H54 (cell line): ENCODE data around the gene RNU5D-1.

Experiments used
- DNase-seq: peaks from one replicate; pipeline ENCODE4 v3.0.0; 2011; ENCODE audit warnings: low spot score, mixed read lengths; ENCODE audit not compliant: insufficient read length
- FAIRE-seq: peaks from 3 replicates; lab custom pipeline; 2011; peaks lifted over from hg19 to GRCh38; lab: Jason Lieb, UNC
- POLR2A ChIP-seq: IDR thresholded peaks from 2 replicates; pipeline ENCODE4 v1.6.1; 2011; ENCODE audit warnings: low read depth, mild to moderate bottlenecking, low read length

Gene RNU5D-1

GRCh38 chr1:44698138-44698537 is 32.8 kb downstream of the RNU5D-1 start:
- TF ChIP-seq POLR2A, result no peak
- DNase-seq (no peak), FAIRE-seq (no peak)

- no peak for TF ChIP-seq POLR2A
- no peak for DNase-seq
- FAIRE-seq, result no peak
Measured at GRCh38 chr1:44696789-44697345, 34.1 kb downstream of the RNU5D-1 start.

GRCh38 chr1:44696101-44696500 is 34.9 kb downstream of the RNU5D-1 start:
- no peak for FAIRE-seq
- no peak for TF ChIP-seq POLR2A
- no peak for DNase-seq

- FAIRE-seq (no peak), DNase-seq (no peak)
- TF ChIP-seq POLR2A, result no peak
Measured at GRCh38 chr1:44695671-44696070, 35.3 kb downstream of the RNU5D-1 start.

GRCh38 chr1:44694863-44695478 is 36.0 kb downstream of the RNU5D-1 start:
- DNase-seq (no peak), FAIRE-seq (no peak)
- no peak for TF ChIP-seq POLR2A

GRCh38 chr1:44693900-44694299 is 37.1 kb downstream of the RNU5D-1 start:
- FAIRE-seq (no peak), DNase-seq (no peak)
- no peak for TF ChIP-seq POLR2A

- FAIRE-seq (no peak), DNase-seq (no peak)
- TF ChIP-seq POLR2A, result no peak
Measured at GRCh38 chr1:44693159-44693558, 37.8 kb downstream of the RNU5D-1 start.

- TF ChIP-seq POLR2A, result no peak
- FAIRE-seq (no peak), DNase-seq (no peak)
Measured at GRCh38 chr1:44689447-44689765, 41.6 kb downstream of the RNU5D-1 start.

- DNase-seq (no peak), FAIRE-seq (no peak)
- no peak for TF ChIP-seq POLR2A
Measured at GRCh38 chr1:44688760-44689446, 42.1 kb downstream of the RNU5D-1 start.

- TF ChIP-seq POLR2A, result no peak
- no peak for DNase-seq
- FAIRE-seq, result no peak
Measured at GRCh38 chr1:44685881-44686280, 45.1 kb downstream of the RNU5D-1 start.

GRCh38 chr1:44685218-44685617 is 45.8 kb downstream of the RNU5D-1 start:
- FAIRE-seq, result no peak
- no peak for DNase-seq
- no peak for TF ChIP-seq POLR2A

GRCh38 chr1:44684525-44684924 is 46.4 kb downstream of the RNU5D-1 start:
- no peak for FAIRE-seq
- no peak for TF ChIP-seq POLR2A
- no peak for DNase-seq

- no peak for TF ChIP-seq POLR2A
- DNase-seq, result no peak
Measured at GRCh38 chr1:44682883-44683265, 48.1 kb downstream of the RNU5D-1 start.

GRCh38 chr1:44681905-44682882 is 48.8 kb downstream of the RNU5D-1 start:
- TF ChIP-seq POLR2A, result no peak
- FAIRE-seq, result no peak
- no peak for DNase-seq

More at GRCh38 chr1:44682883-44683265, 48.1 kb downstream of the RNU5D-1 start:
- FAIRE-seq, result no peak
